HFFc6 (cell line): ENCODE measurements around the gene SALL3. TPM values are rescaled to one million over a fixed set of nuclear protein-coding genes. Genes with fewer than 3 reads are reported as not detected.

Experiments used
- DNase-seq: peaks from one replicate; pipeline ENCODE4 v3.0.0-alpha.2; 2018
- H3K27ac Mint-ChIP-seq: 2 replicates; pipeline ENCODE4 v1.8.0; 2020; ENCODE audit warnings: mild to moderate bottlenecking, mixed read lengths
- H3K27me3 Mint-ChIP-seq: 2 replicates; pipeline ENCODE4 v1.8.0; 2021; ENCODE audit warnings: mild to moderate bottlenecking, moderate library complexity, mixed read lengths; ENCODE audit not compliant: insufficient read depth
- H3K36me3 Mint-ChIP-seq: 2 replicates; pipeline ENCODE4 v1.8.0; 2021; ENCODE audit warnings: low read depth, mixed read lengths
- H3K4me1 Mint-ChIP-seq: 2 replicates; pipeline ENCODE4 v1.8.0; 2020; ENCODE audit warnings: low read depth, mixed read lengths
- H3K4me3 Mint-ChIP-seq: 2 replicates; pipeline ENCODE4 v1.8.0; 2020; ENCODE audit warnings: mild to moderate bottlenecking, moderate library complexity, mixed read lengths
- H3K9me3 Mint-ChIP-seq: 2 replicates; pipeline ENCODE4 v1.8.0; 2020; ENCODE audit warnings: mild to moderate bottlenecking, mixed read lengths
- total RNA-seq, 6 experiments: library from RNA; stranded (reverse); fragmentation: NEBNext Ultra II Directional; extraction: Animal tissue kit (Norgen Biotek cat#: 25700); gene quantifications; 2 replicates in 1 of 6; 3 replicates in 5 of 6; pipeline ENCODE4 v1.2.3, GENCODE V29; 2021
- TF ChIP-seq, protein P1 (sequence below): fragments of 200-600 bp; sonication (generic); IDR thresholded peaks from 2 replicates; pipeline ENCODE4 v1.5.0; 2021; ENCODE audit warnings: antibody characterized with exemption, mild to moderate bottlenecking

Gene SALL3
- total RNA-seq, 6 experiments from 2014 or later = not detected

DNA sequence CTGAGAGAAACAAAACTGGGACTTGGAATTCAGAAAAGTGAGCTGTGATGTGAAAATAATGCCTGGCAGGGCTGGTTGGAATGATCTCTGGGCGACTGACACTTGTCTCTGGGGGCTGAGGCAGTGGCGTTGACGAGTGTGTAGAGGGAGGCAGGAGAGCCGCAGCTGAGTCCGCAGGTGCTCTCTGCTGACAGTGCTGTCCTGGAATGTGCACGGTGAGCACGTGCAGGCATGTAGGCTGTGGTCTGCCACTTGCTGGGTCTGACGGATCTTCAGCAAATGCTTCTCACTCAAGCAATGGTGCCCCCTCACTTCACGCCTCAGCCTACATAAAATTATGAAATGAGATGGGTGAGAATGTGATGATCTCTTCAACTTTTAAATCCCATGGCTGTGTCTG, 51.1 kb downstream of the SALL3 start:
- H3K9me3 Mint-ChIP-seq = peaks cover 13% of the 10 kb centered on the region; the same call in 1 of the 2 replicates
- no peaks in the 10 kb centered on the region for H3K4me1 Mint-ChIP-seq
- H3K4me3 Mint-ChIP-seq = no peak overlapping the region
- no peak for DNase-seq
- no peak overlapping the region for H3K27ac Mint-ChIP-seq
- peaks cover 1% of the 10 kb centered on the region; the same call in 1 of the 2 replicates for H3K27me3 Mint-ChIP-seq
- TF ChIP-seq, protein P1, sequence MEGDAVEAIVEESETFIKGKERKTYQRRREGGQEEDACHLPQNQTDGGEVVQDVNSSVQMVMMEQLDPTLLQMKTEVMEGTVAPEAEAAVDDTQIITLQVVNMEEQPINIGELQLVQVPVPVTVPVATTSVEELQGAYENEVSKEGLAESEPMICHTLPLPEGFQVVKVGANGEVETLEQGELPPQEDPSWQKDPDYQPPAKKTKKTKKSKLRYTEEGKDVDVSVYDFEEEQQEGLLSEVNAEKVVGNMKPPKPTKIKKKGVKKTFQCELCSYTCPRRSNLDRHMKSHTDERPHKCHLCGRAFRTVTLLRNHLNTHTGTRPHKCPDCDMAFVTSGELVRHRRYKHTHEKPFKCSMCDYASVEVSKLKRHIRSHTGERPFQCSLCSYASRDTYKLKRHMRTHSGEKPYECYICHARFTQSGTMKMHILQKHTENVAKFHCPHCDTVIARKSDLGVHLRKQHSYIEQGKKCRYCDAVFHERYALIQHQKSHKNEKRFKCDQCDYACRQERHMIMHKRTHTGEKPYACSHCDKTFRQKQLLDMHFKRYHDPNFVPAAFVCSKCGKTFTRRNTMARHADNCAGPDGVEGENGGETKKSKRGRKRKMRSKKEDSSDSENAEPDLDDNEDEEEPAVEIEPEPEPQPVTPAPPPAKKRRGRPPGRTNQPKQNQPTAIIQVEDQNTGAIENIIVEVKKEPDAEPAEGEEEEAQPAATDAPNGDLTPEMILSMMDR = no peak
- H3K36me3 Mint-ChIP-seq = no peaks in the 10 kb centered on the region

DNA sequence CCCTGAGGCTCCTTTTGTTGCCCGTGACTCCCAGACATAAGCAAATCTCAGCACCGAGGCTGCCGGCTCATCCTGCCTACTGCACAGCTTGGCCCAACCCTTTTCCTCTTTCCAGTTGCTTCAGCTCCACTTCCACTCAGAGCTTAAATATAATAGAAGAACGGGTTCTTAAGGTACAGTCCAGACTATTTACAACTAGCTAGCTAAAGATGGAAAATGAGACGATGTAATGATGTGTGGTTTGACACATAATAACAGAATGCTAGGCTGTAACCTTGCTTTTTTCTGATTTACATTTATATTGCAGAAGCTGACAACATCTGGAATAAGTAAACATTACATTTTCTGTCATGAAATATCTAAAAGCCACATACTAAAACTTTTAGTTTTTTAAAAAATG, 62.7 kb downstream of the SALL3 start:
- Mint-ChIP-seq H3K27ac (no peak overlapping the region), H3K4me3 (no peak overlapping the region), H3K27me3 (no peaks in the 10 kb centered on the region), H3K4me1 (no peaks in the 10 kb centered on the region), H3K36me3 (no peaks in the 10 kb centered on the region), H3K9me3 (peaks cover 15% of the 10 kb centered on the region)
- DNase-seq = no peak
- TF ChIP-seq, protein P1 = no peak

DNA sequence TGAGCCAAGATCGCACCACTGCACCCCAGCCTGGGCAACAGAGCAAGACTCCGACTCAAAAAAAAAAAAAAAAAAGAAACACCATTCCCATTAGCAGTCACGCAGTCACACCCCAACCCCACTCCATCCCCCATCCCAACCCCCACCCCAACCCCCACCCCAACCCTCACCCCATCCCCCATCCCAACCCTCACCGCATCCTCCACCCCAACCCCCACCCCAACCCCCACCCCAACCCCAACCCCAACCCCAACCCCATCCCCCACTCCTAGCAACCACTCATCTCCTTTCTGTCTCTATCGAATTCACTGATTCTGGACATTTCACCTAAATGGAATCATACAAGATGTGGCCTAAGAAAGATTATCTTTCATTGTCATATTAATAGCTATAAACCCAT, 63.7 kb downstream of the SALL3 start:
- no peak for DNase-seq
- TF ChIP-seq, protein P1 = no peak
- Mint-ChIP-seq H3K4me3 (no peak overlapping the region), H3K9me3 (peaks cover 19% of the 10 kb centered on the region; the same call in 1 of the 2 replicates), H3K36me3 (no peaks in the 10 kb centered on the region), H3K27me3 (no peaks in the 10 kb centered on the region), H3K27ac (no peak overlapping the region), H3K4me1 (no peaks in the 10 kb centered on the region)

DNA sequence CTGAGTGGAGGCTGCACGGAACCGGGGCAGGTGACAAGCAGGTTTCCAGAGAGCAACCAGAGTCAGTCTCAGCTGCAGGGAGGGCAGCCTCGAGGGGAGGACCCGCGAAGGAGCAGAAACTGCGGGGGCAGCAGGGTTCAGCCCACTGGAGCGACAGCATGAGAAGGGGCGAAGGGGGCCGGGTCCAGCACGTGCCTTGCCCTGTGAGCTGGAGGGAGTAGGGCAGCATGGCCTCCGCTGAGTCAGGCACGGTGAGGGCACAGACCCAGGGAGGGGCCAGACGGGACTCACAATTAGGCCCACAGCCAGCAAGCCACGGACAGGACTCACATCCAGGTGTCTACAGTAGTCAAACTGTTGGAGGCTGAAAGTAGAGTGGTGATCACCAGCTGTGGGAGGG, 66.9 kb downstream of the SALL3 start:
- Mint-ChIP-seq H3K27ac (no peak overlapping the region), H3K4me1 (no peaks in the 10 kb centered on the region), H3K9me3 (peaks cover 19% of the 10 kb centered on the region; the same call in 1 of the 2 replicates), H3K27me3 (no peaks in the 10 kb centered on the region), H3K36me3 (no peaks in the 10 kb centered on the region), H3K4me3 (no peak overlapping the region)
- TF ChIP-seq, protein P1 = no peak
- no peak for DNase-seq

DNA sequence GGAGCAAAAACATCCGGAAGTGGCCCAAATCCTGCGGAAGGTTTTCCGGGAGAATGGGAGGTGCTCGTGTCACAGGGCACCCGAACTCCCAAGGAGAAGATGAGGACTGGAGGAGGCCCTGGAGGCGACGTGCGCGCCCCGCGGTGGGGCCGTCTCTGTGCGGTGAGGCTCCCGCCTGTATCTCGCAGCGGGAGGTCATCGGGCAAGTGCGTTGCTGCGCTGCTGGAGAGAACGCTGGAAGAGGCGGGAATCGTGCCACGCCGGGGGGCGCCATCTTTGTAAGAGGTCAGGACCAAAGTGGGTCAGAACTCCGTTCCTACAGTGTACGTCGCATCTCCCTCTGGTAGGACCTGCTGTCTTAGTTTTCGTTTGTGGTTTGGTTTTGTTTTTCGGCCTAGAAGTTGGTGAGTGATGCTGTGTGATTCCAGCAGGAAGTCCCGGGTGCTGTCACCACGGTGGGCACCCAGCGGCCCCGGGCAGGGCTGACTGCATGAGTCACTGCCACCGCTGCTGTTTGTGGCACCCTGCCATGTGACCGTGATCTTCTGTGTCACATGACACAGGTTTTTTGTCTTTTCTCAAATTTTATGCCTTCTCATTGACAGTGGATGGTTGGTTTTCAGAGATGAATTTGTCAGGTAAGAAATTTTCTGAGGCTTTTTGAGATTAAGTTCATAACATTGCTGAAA, 68.1 kb downstream of the SALL3 start:
- H3K4me3 Mint-ChIP-seq = no peak overlapping the region
- H3K27ac Mint-ChIP-seq = no peak overlapping the region
- no peaks in the 10 kb centered on the region for H3K36me3 Mint-ChIP-seq
- no peak for DNase-seq
- H3K4me1 Mint-ChIP-seq = no peaks in the 10 kb centered on the region
- TF ChIP-seq, protein P1 = no peak
- H3K9me3 Mint-ChIP-seq = peaks cover 18% of the 10 kb centered on the region; the same call in 1 of the 2 replicates
- peaks cover 8% of the 10 kb centered on the region for H3K27me3 Mint-ChIP-seq
